Lower lobe of right lung (tissue), 2 donors: ENCODE measurements around the gene KDM6A. TPM values are rescaled to one million over a fixed set of nuclear protein-coding genes. Genes with fewer than 3 reads are reported as not detected.

ENCODE experiments used
- ATAC-seq, 2 donors: fragments of 200-7000 bp; cut with Tn5 transposase; one replicate each; pipeline ENCODE4 v1.9.1; 2020 to 2022; ENCODE audit warnings: mild to moderate bottlenecking in 2 of 2, moderate library complexity in 2 of 2
- DNase-seq: peaks from one replicate; pipeline ENCODE4 v3.0.0-alpha.2; 2020
- H3K27ac ChIP-seq: fragments of 200-600 bp; one replicate; pipeline ENCODE4 v1.8.0; 2022
- H3K27me3 ChIP-seq: fragments of 200-600 bp; one replicate; pipeline ENCODE4 v1.8.0; 2022; ENCODE audit warnings: low read depth
- H3K36me3 ChIP-seq: fragments of 200-600 bp; one replicate; pipeline ENCODE4 v1.8.0; 2022; ENCODE audit warnings: mild to moderate bottlenecking
- H3K4me1 ChIP-seq: fragments of 200-600 bp; one replicate; pipeline ENCODE4 v1.8.0; 2022
- H3K4me3 ChIP-seq: fragments of 200-600 bp; one replicate; pipeline ENCODE4 v1.8.0; 2022; ENCODE audit warnings: mild to moderate bottlenecking
- H3K9me3 ChIP-seq: fragments of 200-600 bp; one replicate; pipeline ENCODE4 v1.8.0; 2022
- CTCF ChIP-seq: fragments of 200-600 bp; IDR thresholded peaks from one replicate; pipeline ENCODE4 v1.8.0; 2022; ENCODE audit warnings: antibody characterized with exemption, mild to moderate bottlenecking
- intact Hi-C: fragments of 100-400 bp; cut with DNase I; formaldehyde crosslinking; loops from one replicate; pipeline ENCODE4 v1.11.0; 2022
- total RNA-seq: library from RNA; stranded (reverse); fragmentation: NEBNext Ultra II Directional; extraction: Animal tissue kit (Norgen Biotek cat#: 25700); gene quantifications from one replicate; pipeline ENCODE4 v1.2.1, GENCODE V29; 2021
- donor health status: DM: no; HTN: yes; CAD: no; lungs with severe emphysema.

Gene KDM6A
- total RNA-seq, 1 donor from 2014 or later: 27.0 TPM

- no peak for TF ChIP-seq CTCF
- intact Hi-C loops: no loop called here
- ATAC-seq (no peak), DNase-seq (no peak)
- Histone ChIP-seq H3K27me3 (no peaks in the 10 kb centered on the region), H3K9me3 (no peaks in the 10 kb centered on the region), H3K27ac (no peak overlapping the region), H3K4me3 (no peak overlapping the region), H3K36me3 (no peaks in the 10 kb centered on the region), H3K4me1 (peaks cover 20% of the 10 kb centered on the region)
Measured at GRCh38 chrX:44958480-44958879, 85.5 kb downstream of the KDM6A start.

- DNase-seq: no peak
- Histone ChIP-seq H3K27ac (no peak overlapping the region), H3K9me3 (no peaks in the 10 kb centered on the region), H3K4me1 (peaks cover 10% of the 10 kb centered on the region), H3K36me3 (no peaks in the 10 kb centered on the region), H3K4me3 (no peak overlapping the region), H3K27me3 (no peaks in the 10 kb centered on the region)
- intact Hi-C loops: no loop called here
- TF ChIP-seq CTCF: no peak
- no peak for ATAC-seq
Measured at GRCh38 chrX:44961817-44962607, 89.0 kb downstream of the KDM6A start.

GRCh38 chrX:44962944-44963343 is 90.0 kb downstream of the KDM6A start:
- intact Hi-C loops: no loop called here
- no peaks in the 10 kb centered on the region for H3K9me3 ChIP-seq
- DNase-seq (no peak), ATAC-seq (no peak)
- no peaks in the 10 kb centered on the region for H3K36me3 ChIP-seq
- no peaks in the 10 kb centered on the region for H3K27me3 ChIP-seq
- no peak overlapping the region for H3K27ac ChIP-seq
- peaks cover 10% of the 10 kb centered on the region for H3K4me1 ChIP-seq
- TF ChIP-seq CTCF: no peak
- H3K4me3 ChIP-seq: no peak overlapping the region

- Histone ChIP-seq H3K9me3 (no peaks in the 10 kb centered on the region), H3K4me1 (no peaks in the 10 kb centered on the region), H3K27me3 (no peaks in the 10 kb centered on the region), H3K4me3 (no peak overlapping the region), H3K36me3 (no peaks in the 10 kb centered on the region), H3K27ac (no peak overlapping the region)
- DNase-seq: no peak
- ATAC-seq: no peak
- no peak for TF ChIP-seq CTCF
- intact Hi-C loops: no loop called here
Measured at GRCh38 chrX:44967221-44967620, 94.2 kb downstream of the KDM6A start.

- DNase-seq (no peak), ATAC-seq (no peak)
- Histone ChIP-seq H3K9me3 (peaks cover 2% of the 10 kb centered on the region), H3K27me3 (no peaks in the 10 kb centered on the region), H3K4me3 (no peak overlapping the region), H3K36me3 (no peaks in the 10 kb centered on the region), H3K4me1 (no peaks in the 10 kb centered on the region), H3K27ac (no peak overlapping the region)
- intact Hi-C loops: no loop called here
- no peak for TF ChIP-seq CTCF
Measured at GRCh38 chrX:44970709-44971108, 97.7 kb downstream of the KDM6A start.
